GM18499 (cell line): ENCODE data around the gene LIMA1.
A peak's percentile ranks its signal among the peaks of the same experiment; 100 is the strongest.

Source experiments
- ATAC-seq: cut with Tn5 transposase; IDR thresholded peaks from one replicate; pipeline ENCODE4 v1.9.1; 2021; ENCODE audit warnings: moderate number of reproducible peaks; ENCODE audit not compliant: insufficient read depth, unreplicated experiment

The LIMA1 gene

GRCh38 chr12:50192236-50192635 is 91.1 kb downstream of the LIMA1 start:
- no peak for ATAC-seq

- ATAC-seq: no peak
Observed at GRCh38 chr12:50190859-50191258, 92.5 kb downstream of the LIMA1 start.

- no peak for ATAC-seq
Observed at GRCh38 chr12:50188875-50189575, 94.3 kb downstream of the LIMA1 start.

- ATAC-seq: no peak
Observed at GRCh38 chr12:50188241-50188781, 95.0 kb downstream of the LIMA1 start.

GRCh38 chr12:50187084-50187900 is 96.0 kb downstream of the LIMA1 start:
- ATAC-seq: no peak

GRCh38 chr12:50186681-50187080 is 96.6 kb downstream of the LIMA1 start:
- no peak for ATAC-seq

GRCh38 chr12:50185970-50186663 is 97.2 kb downstream of the LIMA1 start:
- no peak for ATAC-seq

- no peak for ATAC-seq
Observed at GRCh38 chr12:50185301-50185895, 97.9 kb downstream of the LIMA1 start.

- no peak for ATAC-seq
Observed at GRCh38 chr12:50184261-50184660, 99.1 kb downstream of the LIMA1 start.

GRCh38 chr12:50182461-50182860 is 100.9 kb downstream of the LIMA1 start:
- ATAC-seq: no peak

GRCh38 chr12:50181691-50182090 is 101.6 kb downstream of the LIMA1 start:
- ATAC-seq: no peak

- ATAC-seq: no peak
Observed at GRCh38 chr12:50175716-50176026, 107.6 kb downstream of the LIMA1 start.

- ATAC-seq: no peak
Observed at GRCh38 chr12:50174971-50175715, 108.2 kb downstream of the LIMA1 start.

- ATAC-seq: peak; percentile 77
Observed at GRCh38 chr12:50167049-50167828, 116.1 kb downstream of the LIMA1 start, which contains the start of gene CERS5. Gene CERS5, minus strand, starts transcription at chr12:50167369. Its CDS starts 72 bp downstream, at chr12:50167297.

- peak; percentile 7 for ATAC-seq
Observed at GRCh38 chr12:50166799-50167048, 116.6 kb downstream of the LIMA1 start.

GRCh38 chr12:50164963-50165362 is 118.4 kb downstream of the LIMA1 start:
- ATAC-seq: no peak

GRCh38 chr12:50162230-50162629 is 121.1 kb downstream of the LIMA1 start:
- ATAC-seq: no peak

GRCh38 chr12:50160643-50161042 is 122.7 kb downstream of the LIMA1 start:
- ATAC-seq: no peak

GRCh38 chr12:50157259-50157658 is 126.1 kb downstream of the LIMA1 start:
- no peak for ATAC-seq
